ENCODE measurements around the gene RNF115.
A peak's percentile ranks its signal among the peaks of the same experiment; 100 is the strongest.

The RNF115 gene

DNA sequence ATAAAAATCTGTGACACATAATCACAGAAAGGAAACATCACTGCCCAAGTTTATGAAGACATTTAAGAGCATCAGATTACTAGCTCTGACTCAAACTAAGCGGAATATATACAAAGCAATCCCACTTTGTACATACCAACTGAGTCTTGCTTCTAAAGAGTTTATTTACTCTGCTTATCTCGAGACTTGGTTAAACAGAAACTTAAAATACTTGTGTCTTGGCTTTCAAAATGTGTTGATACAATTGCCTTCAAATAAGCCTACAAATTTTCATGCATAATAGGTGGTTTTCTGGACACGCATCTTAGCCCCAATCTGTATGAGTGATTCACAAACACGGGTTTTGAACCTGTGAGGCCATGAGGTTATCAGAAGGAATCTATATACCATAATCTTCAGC lies 83.6 kb downstream of the RNF115 start:
- Histone ChIP-seq H3K4me1 (ENCODE audit: low read depth, poor library complexity, severe bottlenecking) (peaks cover 16% of the 10 kb centered on the region), H3K9ac (no peak overlapping the region), H4K20me1 (ENCODE audit: insufficient read depth) (no peaks in the 10 kb centered on the region), H3K79me2 (ENCODE audit: insufficient read depth, low read depth) (no peaks in the 10 kb centered on the region), H3K27me3 (ENCODE audit: insufficient read depth, low read depth) (no peaks in the 10 kb centered on the region), H3K36me3 (ENCODE audit: insufficient read depth) (0 out of 2 replicates have a peak, but pooled peaks cover 4% of the 10 kb centered on the region), H3K4me3 (IDR thresholded peaks at IDR 0.05; ENCODE audit: insufficient read depth, low read depth, low read length) (no peak overlapping the region), H3K27ac (no peak overlapping the region), H3K4me2 (no peak overlapping the region), H2AFZ (ENCODE audit: low read depth) (no peak overlapping the region)
- TF ChIP-seq, protein P1, sequence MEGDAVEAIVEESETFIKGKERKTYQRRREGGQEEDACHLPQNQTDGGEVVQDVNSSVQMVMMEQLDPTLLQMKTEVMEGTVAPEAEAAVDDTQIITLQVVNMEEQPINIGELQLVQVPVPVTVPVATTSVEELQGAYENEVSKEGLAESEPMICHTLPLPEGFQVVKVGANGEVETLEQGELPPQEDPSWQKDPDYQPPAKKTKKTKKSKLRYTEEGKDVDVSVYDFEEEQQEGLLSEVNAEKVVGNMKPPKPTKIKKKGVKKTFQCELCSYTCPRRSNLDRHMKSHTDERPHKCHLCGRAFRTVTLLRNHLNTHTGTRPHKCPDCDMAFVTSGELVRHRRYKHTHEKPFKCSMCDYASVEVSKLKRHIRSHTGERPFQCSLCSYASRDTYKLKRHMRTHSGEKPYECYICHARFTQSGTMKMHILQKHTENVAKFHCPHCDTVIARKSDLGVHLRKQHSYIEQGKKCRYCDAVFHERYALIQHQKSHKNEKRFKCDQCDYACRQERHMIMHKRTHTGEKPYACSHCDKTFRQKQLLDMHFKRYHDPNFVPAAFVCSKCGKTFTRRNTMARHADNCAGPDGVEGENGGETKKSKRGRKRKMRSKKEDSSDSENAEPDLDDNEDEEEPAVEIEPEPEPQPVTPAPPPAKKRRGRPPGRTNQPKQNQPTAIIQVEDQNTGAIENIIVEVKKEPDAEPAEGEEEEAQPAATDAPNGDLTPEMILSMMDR (conservative IDR thresholded peaks at IDR 0.05; ENCODE audit: low read depth, low read length), result no peak

DNA sequence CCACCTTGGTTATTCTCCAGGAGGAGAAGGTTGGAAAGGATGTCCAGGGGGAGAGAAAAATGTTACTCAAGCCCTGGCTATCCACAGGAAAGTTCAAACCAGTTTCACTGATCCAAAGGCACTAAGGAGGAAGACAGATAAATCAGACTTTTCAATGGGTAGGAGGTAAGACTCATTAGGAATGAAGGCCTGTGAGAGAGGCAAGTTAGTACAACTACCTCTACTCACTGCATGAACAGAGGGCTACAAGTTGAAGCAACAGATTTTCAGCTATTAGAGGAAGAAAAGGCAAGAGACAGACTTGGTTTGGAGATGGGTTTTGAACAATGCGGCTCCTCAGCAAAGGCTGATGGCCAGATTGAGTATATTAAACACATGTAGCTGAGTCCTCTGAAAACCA lies 87.7 kb downstream of the RNF115 start:
- no peaks in the 10 kb centered on the region for H3K27me3 ChIP-seq (ENCODE audit: insufficient read depth, low read depth)
- H3K4me3 ChIP-seq (IDR thresholded peaks at IDR 0.05; ENCODE audit: insufficient read depth, low read depth, low read length), result no peak overlapping the region
- H3K4me2 ChIP-seq, result no peak overlapping the region
- H3K4me1 ChIP-seq (ENCODE audit: low read depth, poor library complexity, severe bottlenecking), result peaks cover 9% of the 10 kb centered on the region
- H3K36me3 ChIP-seq (ENCODE audit: insufficient read depth), result no peaks in the 10 kb centered on the region
- no peak overlapping the region for H2AFZ ChIP-seq (ENCODE audit: low read depth)
- no peak overlapping the region for H3K9ac ChIP-seq
- TF ChIP-seq, protein P1 (conservative IDR thresholded peaks at IDR 0.05; ENCODE audit: low read depth, low read length), result no peak
- no peaks in the 10 kb centered on the region for H4K20me1 ChIP-seq (ENCODE audit: insufficient read depth)
- H3K27ac ChIP-seq, result no peak overlapping the region
- no peaks in the 10 kb centered on the region for H3K79me2 ChIP-seq (ENCODE audit: insufficient read depth, low read depth)

DNA sequence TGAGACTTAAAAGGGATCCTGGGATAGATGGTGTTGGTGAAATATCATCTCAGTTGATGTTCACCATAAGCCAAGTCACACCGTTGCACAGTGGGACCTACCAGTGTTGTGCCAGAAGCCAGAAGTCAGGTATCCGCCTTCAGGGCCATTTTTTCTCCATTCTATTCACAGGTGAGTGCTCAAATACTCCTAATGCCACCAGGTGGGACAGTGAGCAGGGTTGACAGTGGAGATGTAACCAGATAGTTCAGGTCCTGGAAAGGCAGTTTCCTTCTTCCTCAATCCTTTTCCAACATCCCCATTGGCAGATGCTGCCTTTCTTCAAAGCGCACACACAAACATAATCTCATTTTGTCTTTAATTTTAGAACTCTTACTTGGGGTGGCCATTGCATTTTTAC lies 93.0 kb downstream of the RNF115 start:
- no peaks in the 10 kb centered on the region for H3K4me1 ChIP-seq (ENCODE audit: low read depth, poor library complexity, severe bottlenecking)

DNA sequence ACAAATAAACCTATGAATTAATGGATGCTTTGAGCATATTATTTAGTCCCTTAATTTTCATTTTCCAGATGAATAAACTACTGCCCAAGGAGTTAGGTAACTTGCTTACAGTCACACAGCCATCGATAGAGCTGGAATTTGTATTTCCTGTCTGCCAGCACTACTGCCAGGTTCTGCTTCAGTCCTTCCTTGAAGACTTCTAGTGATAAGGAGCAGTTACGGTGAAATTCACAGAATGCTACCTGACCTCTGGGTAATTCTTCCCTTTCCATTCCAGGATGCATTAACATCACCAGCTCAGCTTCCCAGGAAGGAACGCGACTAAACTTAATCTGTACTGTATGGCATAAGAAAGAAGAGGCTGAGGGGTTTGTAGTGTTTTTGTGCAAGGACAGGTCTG lies 93.4 kb downstream of the RNF115 start:
- Histone ChIP-seq H3K36me3 (ENCODE audit: insufficient read depth) (no peaks in the 10 kb centered on the region), H3K27ac (no peak overlapping the region)

More for the DNA sequence above, 93.0 kb downstream of the RNF115 start:
- Histone ChIP-seq H3K4me3 (IDR thresholded peaks at IDR 0.05; ENCODE audit: insufficient read depth, low read depth, low read length) (no peak overlapping the region), H4K20me1 (ENCODE audit: insufficient read depth) (no peaks in the 10 kb centered on the region), H3K27ac (no peak overlapping the region), H2AFZ (ENCODE audit: low read depth) (no peak overlapping the region), H3K27me3 (ENCODE audit: insufficient read depth, low read depth) (no peaks in the 10 kb centered on the region), H3K36me3 (ENCODE audit: insufficient read depth) (no peaks in the 10 kb centered on the region), H3K4me2 (no peak overlapping the region), H3K9ac (no peak overlapping the region), H3K79me2 (ENCODE audit: insufficient read depth, low read depth) (no peaks in the 10 kb centered on the region)
- TF ChIP-seq, protein P1 (conservative IDR thresholded peaks at IDR 0.05; ENCODE audit: low read depth, low read length), result 0 out of 2 replicates have a peak, but pooled peaks have one; percentile 28

More for the DNA sequence above, 93.4 kb downstream of the RNF115 start:
- no peaks in the 10 kb centered on the region for H3K79me2 ChIP-seq (ENCODE audit: insufficient read depth, low read depth)
- no peak overlapping the region for H3K4me2 ChIP-seq
- no peak overlapping the region for H3K4me3 ChIP-seq (IDR thresholded peaks at IDR 0.05; ENCODE audit: insufficient read depth, low read depth, low read length)
- H3K9ac ChIP-seq, result no peak overlapping the region
- no peaks in the 10 kb centered on the region for H3K4me1 ChIP-seq (ENCODE audit: low read depth, poor library complexity, severe bottlenecking)
- H2AFZ ChIP-seq (ENCODE audit: low read depth), result no peak overlapping the region
- TF ChIP-seq, protein P1 (conservative IDR thresholded peaks at IDR 0.05; ENCODE audit: low read depth, low read length), result no peak
- H3K27me3 ChIP-seq (ENCODE audit: insufficient read depth, low read depth), result no peaks in the 10 kb centered on the region
- no peaks in the 10 kb centered on the region for H4K20me1 ChIP-seq (ENCODE audit: insufficient read depth)

Measured in KMS-11 (cell line).